AG09309 (cell line): Measurements from ENCODE around the gene SPRY2.
"Not testable (repeated sequence)": the region's sequence is repeated elsewhere in the genome, so short reads cannot be mapped to it uniquely, and the experiment has no call there.

Experiments used
- DNase-seq: peaks from one replicate; pipeline ENCODE4 v3.0.0-alpha.2; 2010; ENCODE audit warnings: low read depth
- H3K4me3 ChIP-seq: 2 replicates; pipeline ENCODE4 v1.5.1; 2011; ENCODE audit warnings: mild to moderate bottlenecking, low read depth, low read length, moderate library complexity; ENCODE audit not compliant: control insufficient read depth
- CTCF ChIP-seq: IDR thresholded peaks from 2 replicates; pipeline ENCODE4 v1.5.1; 2011; ENCODE audit warnings: mild to moderate bottlenecking, low read depth, low read length, inconsistent platforms; ENCODE audit not compliant: insufficient read depth, control insufficient read depth; ENCODE audit errors: missing control alignments

Gene SPRY2

GRCh38 chr13:80359414-80359777 is 18.5 kb upstream of the SPRY2 start:
- no peak overlapping the region for H3K4me3 ChIP-seq
- DNase-seq, result no peak
- TF ChIP-seq CTCF, result no peak

- not testable (repeated sequence) for H3K4me3 ChIP-seq, DNase-seq
Measured at GRCh38 chr13:80355496-80356094, 14.7 kb upstream of the SPRY2 start.

- TF ChIP-seq CTCF, result no peak
- DNase-seq, result no peak
- no peak overlapping the region for H3K4me3 ChIP-seq
Measured at GRCh38 chr13:80348750-80349149, 7.8 kb upstream of the SPRY2 start.

- TF ChIP-seq CTCF, result no peak
- H3K4me3 ChIP-seq, result no peak overlapping the region
- DNase-seq, result no peak
Measured at GRCh38 chr13:80348314-80348713, 7.4 kb upstream of the SPRY2 start.

GRCh38 chr13:80345771-80346510 is 5.0 kb upstream of the SPRY2 start:
- TF ChIP-seq CTCF, result no peak
- no peak for DNase-seq

GRCh38 chr13:80344032-80344431 is 3.1 kb upstream of the SPRY2 start:
- DNase-seq, H3K4me3 ChIP-seq: not testable (repeated sequence)

More at GRCh38 chr13:80345771-80346510, 5.0 kb upstream of the SPRY2 start:
- H3K4me3 ChIP-seq, result no peak overlapping the region

- H3K4me3 ChIP-seq, result peak overlapping the region; percentile 89
- no peak for DNase-seq
- TF ChIP-seq CTCF, result peak; percentile 66
Measured at GRCh38 chr13:80342471-80343371, 1.8 kb upstream of the SPRY2 start.
